Measurements from ENCODE around the gene TPPP.

DNA sequence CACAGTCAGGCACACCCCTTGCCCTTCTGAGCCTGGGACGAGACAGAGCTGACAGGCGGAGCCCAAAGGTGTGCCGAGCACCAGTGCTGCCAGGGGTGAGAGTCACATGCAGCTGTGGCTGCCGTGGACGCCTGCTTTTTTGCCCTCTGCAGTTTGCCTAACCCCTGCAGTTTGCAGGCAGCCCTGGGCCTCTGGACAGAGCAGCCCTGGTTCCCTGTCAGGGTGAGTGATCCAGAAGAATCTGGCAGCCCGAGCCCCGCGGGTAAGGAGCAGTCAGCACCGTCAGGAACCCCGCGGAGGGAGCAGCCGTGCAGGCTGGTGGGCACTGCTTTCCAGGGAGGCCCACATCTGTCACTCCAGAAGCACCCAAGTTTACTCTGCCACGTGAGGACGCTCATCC, 50.7 kb downstream of the TPPP start:
- TF ChIP-seq, protein P1, sequence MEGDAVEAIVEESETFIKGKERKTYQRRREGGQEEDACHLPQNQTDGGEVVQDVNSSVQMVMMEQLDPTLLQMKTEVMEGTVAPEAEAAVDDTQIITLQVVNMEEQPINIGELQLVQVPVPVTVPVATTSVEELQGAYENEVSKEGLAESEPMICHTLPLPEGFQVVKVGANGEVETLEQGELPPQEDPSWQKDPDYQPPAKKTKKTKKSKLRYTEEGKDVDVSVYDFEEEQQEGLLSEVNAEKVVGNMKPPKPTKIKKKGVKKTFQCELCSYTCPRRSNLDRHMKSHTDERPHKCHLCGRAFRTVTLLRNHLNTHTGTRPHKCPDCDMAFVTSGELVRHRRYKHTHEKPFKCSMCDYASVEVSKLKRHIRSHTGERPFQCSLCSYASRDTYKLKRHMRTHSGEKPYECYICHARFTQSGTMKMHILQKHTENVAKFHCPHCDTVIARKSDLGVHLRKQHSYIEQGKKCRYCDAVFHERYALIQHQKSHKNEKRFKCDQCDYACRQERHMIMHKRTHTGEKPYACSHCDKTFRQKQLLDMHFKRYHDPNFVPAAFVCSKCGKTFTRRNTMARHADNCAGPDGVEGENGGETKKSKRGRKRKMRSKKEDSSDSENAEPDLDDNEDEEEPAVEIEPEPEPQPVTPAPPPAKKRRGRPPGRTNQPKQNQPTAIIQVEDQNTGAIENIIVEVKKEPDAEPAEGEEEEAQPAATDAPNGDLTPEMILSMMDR (IDR thresholded peaks at IDR 0.05), result no peak
- no peak for TF ChIP-seq EZH2 (IDR thresholded peaks at IDR 0.05; ENCODE audit: borderline replicate concordance, insufficient read depth, low read depth, low read length, poor library complexity, severe bottlenecking)

Measured in B cell (primary cell).